Calu3 (cell line): ENCODE data around the gene HRH1. TPM values are rescaled to one million over a fixed set of nuclear protein-coding genes. Genes with fewer than 3 reads are reported as not detected.

ENCODE experiments used
- BruUV-seq: library from RNA; stranded (reverse); fragments of 400-500 nt; replicated peaks from 2 replicates; lab custom pipeline; 2021; lab: Mats Ljungman, UMichigan
- CTCF ChIA-PET: fragments of 300-600 bp; sonication (Branson Sonifier 250); formaldehyde crosslinking; loops from one replicate; lab custom pipeline; 2022; ENCODE audit warnings: antibody characterized with exemption; lab: Charles Lee
- DNase-seq: peaks from one replicate; pipeline ENCODE4 v3.0.0; 2022
- H3K27ac Mint-ChIP-seq: one replicate; pipeline ENCODE4 v1.8.0; 2022; ENCODE audit warnings: mixed read lengths; ENCODE audit not compliant: unreplicated experiment
- H3K27me3 Mint-ChIP-seq: one replicate; pipeline ENCODE4 v1.8.0; 2022; ENCODE audit warnings: mixed read lengths; ENCODE audit not compliant: unreplicated experiment
- H3K36me3 Mint-ChIP-seq: one replicate; pipeline ENCODE4 v1.8.0; 2022; ENCODE audit warnings: mild to moderate bottlenecking, moderate library complexity, mixed read lengths; ENCODE audit not compliant: insufficient read depth, unreplicated experiment
- H3K4me1 Mint-ChIP-seq: one replicate; pipeline ENCODE4 v1.8.0; 2022; ENCODE audit warnings: mild to moderate bottlenecking, low read depth, mixed read lengths; ENCODE audit not compliant: unreplicated experiment
- H3K4me3 Mint-ChIP-seq: one replicate; pipeline ENCODE4 v1.8.0; 2022; ENCODE audit warnings: mild to moderate bottlenecking, low read depth, moderate library complexity, mixed read lengths; ENCODE audit not compliant: unreplicated experiment
- H3K9me3 Mint-ChIP-seq: one replicate; pipeline ENCODE4 v1.8.0; 2022; ENCODE audit warnings: low read depth, mixed read lengths; ENCODE audit not compliant: unreplicated experiment
- intact Hi-C: fragments of 100-400 bp; cut with micrococcal nuclease; formaldehyde crosslinking; loops from one replicate; pipeline ENCODE4 v1.10.0; 2022; ENCODE audit not compliant: unreplicated experiment
- total RNA-seq: library from RNA; stranded (reverse); gene quantifications from 2 replicates; pipeline ENCODE4 v1.2.3, GENCODE V29; 2022
- TF ChIP-seq, protein P1 (sequence below): fragments of 200-600 bp; IDR thresholded peaks from one replicate; pipeline ENCODE4 v1.8.0; 2022; ENCODE audit warnings: antibody characterized with exemption; ENCODE audit not compliant: unreplicated experiment

The HRH1 gene
- total RNA-seq, 1 experiment from 2014 or later = 9.1 TPM

DNA sequence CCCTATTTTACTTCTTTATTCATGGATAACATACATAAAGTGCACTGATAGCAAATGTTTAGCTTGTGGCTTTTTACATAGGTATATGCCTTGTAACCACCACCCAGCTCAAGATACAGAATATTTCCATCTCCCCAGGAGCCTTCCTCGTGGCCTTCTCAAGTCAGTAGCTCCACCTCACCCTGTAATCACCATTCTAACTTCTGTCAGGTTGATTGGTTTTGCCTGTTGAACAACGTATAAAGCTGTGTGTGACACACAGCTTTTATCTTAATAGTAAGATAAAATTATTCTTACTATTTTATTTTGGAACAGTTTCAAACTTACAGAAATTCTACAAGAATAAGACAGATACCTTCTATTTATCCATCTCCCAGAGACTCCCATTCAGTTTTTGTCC is 131.2 kb downstream of the HRH1 start:
- CTCF ChIA-PET = no interaction called here

DNA sequence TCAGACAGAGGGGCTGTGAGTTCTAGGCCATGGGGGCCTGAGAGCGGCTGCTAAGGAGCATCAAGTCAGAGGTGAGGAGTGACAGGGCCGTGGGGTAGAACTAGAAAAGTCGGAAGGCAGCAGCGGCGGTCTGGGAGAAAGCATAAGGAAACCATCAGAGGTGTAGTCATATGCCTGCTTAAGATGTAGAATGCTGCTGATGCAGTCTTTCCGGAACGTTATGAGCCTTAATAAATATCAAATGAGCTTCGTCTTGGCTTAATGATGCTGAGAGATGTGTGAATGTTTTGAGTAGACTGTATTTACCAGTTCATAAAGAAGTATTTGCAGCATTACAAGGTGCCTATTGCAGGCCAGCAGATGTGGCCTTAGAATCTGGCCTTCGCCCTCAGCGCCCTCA is 133.1 kb downstream of the HRH1 start:
- intact Hi-C loops = no loop called here
- BruUV-seq = no TSS peak
- H3K4me1 Mint-ChIP-seq = peaks cover 53% of the 10 kb centered on the region
- H3K27me3 Mint-ChIP-seq = no peaks in the 10 kb centered on the region
- TF ChIP-seq, protein P1, sequence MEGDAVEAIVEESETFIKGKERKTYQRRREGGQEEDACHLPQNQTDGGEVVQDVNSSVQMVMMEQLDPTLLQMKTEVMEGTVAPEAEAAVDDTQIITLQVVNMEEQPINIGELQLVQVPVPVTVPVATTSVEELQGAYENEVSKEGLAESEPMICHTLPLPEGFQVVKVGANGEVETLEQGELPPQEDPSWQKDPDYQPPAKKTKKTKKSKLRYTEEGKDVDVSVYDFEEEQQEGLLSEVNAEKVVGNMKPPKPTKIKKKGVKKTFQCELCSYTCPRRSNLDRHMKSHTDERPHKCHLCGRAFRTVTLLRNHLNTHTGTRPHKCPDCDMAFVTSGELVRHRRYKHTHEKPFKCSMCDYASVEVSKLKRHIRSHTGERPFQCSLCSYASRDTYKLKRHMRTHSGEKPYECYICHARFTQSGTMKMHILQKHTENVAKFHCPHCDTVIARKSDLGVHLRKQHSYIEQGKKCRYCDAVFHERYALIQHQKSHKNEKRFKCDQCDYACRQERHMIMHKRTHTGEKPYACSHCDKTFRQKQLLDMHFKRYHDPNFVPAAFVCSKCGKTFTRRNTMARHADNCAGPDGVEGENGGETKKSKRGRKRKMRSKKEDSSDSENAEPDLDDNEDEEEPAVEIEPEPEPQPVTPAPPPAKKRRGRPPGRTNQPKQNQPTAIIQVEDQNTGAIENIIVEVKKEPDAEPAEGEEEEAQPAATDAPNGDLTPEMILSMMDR = no peak
- H3K27ac Mint-ChIP-seq = peak overlapping the region; percentile 75
- CTCF ChIA-PET = interaction anchor here (0.9 to 2.4 kb wide), 3 partner anchors 8 to 51 kb away, joined by 3 to 6 read pairs (median 3); no protein-coding TSS in a partner anchor
- no peak for DNase-seq
- peak overlapping the region; percentile 4 for H3K4me3 Mint-ChIP-seq
- no peaks in the 10 kb centered on the region for H3K9me3 Mint-ChIP-seq
- H3K36me3 Mint-ChIP-seq = peaks cover 12% of the 10 kb centered on the region

More for the DNA sequence above, 131.2 kb downstream of the HRH1 start:
- TF ChIP-seq, protein P1 = no peak
- no peaks in the 10 kb centered on the region for H3K27me3 Mint-ChIP-seq
- no peak for DNase-seq
- peaks cover 10% of the 10 kb centered on the region for H3K36me3 Mint-ChIP-seq
- no peak overlapping the region for H3K4me3 Mint-ChIP-seq
- intact Hi-C loops = no loop called here
- H3K4me1 Mint-ChIP-seq = peaks cover 39% of the 10 kb centered on the region
- H3K27ac Mint-ChIP-seq = no peak overlapping the region
- H3K9me3 Mint-ChIP-seq = no peaks in the 10 kb centered on the region
- no TSS peak for BruUV-seq

DNA sequence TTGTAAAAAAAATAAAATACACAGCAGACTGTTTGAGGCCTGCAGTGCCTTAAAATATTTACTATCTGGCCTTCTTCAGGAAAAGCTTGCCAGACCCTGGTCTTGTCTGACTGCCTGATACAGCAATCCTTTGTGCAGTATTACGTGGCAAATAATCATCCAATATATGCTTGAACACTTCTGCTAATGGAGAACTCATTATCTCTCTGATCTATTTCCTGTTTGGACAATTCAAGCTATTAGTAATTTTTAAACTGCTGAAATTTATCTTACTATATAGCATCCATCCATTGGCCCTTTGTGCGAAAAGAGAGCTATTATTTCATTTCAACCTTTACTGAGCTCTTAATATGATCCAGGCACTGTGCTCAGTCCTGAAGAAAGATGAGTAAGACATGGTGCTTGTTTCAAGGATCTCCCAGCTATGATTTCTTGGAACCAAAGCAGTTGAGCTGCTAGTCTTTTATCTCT is 133.8 kb downstream of the HRH1 start:
- no peak for DNase-seq
- peaks cover 53% of the 10 kb centered on the region for H3K4me1 Mint-ChIP-seq
- intact Hi-C loops = loop anchor here (2.0 kb wide), 1 partner anchor 51 kb away; no protein-coding TSS in a partner anchor
- H3K36me3 Mint-ChIP-seq = peaks cover 12% of the 10 kb centered on the region
- BruUV-seq = no TSS peak
- no peak overlapping the region for H3K4me3 Mint-ChIP-seq
- no peaks in the 10 kb centered on the region for H3K9me3 Mint-ChIP-seq
- H3K27me3 Mint-ChIP-seq = no peaks in the 10 kb centered on the region
- peak overlapping the region; percentile 75 for H3K27ac Mint-ChIP-seq
- TF ChIP-seq, protein P1 = no peak
- CTCF ChIA-PET = interaction anchor here (0.9 to 2.4 kb wide), 5 partner anchors 9 to 52 kb away, joined by 3 to 8 read pairs (median 3); partner anchors contain the start of gene ATG7

DNA sequence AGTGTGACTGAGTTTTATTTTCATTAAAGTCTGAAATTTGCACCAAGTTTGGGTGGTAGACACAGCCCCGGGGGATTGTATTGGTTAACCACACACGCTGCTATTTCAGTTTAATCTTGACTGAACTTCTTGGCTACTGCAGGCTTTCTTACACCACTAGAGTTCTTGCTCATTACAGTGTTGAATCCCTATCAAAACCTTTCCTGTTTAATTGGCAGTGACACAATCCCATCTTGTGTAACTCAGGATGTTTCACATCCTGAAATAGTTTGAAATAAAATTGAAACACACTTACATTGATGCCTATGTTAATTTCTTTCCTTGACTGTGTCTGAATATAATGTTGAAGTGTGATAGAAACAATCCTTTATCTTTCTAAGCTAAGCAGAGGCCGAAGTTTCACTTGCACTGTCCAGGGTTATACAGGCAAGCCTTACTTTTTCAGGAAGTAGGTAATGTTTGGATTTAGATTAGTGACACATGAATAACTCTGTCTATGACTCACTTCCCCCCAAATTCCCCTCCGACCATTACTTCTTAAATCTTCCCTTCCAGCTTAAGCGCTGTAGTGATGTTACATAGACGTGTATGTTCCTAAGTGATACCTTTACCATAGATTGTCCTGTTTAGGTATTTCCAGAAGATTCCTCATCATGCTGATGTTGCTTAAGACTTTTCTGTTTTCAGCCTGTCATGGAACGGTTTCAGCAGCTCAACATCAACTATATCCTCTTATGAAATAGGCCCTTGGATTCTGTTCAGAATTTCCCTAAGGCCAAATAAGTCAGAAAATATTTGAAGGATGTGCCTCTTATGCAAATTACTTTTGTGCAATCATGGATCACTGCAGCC is 134.7 kb downstream of the HRH1 start:
- intact Hi-C loops = loop anchor here (2.0 kb wide), 1 partner anchor 52 kb away; no protein-coding TSS in a partner anchor
- TSS peak; percentile 96 for BruUV-seq

More for the DNA sequence above, 134.7 kb downstream of the HRH1 start:
- CTCF ChIA-PET = interaction anchor here (0.6 to 2.4 kb wide), 5 partner anchors 17 to 116 kb away, joined by 3 to 8 read pairs (median 4); partner anchors contain the start of gene ATG7
- H3K27ac Mint-ChIP-seq = peak overlapping the region; percentile 75
- TF ChIP-seq, protein P1 = no peak
- no peaks in the 10 kb centered on the region for H3K9me3 Mint-ChIP-seq
- peak; percentile 9 for DNase-seq
- H3K4me3 Mint-ChIP-seq = peak overlapping the region; percentile 8
- H3K27me3 Mint-ChIP-seq = no peaks in the 10 kb centered on the region
- peaks cover 12% of the 10 kb centered on the region for H3K36me3 Mint-ChIP-seq
- H3K4me1 Mint-ChIP-seq = peaks cover 53% of the 10 kb centered on the region
